Measurements from ENCODE around the gene KCNK1.
"Not testable (repeated sequence)": the region's sequence is repeated elsewhere in the genome, so short reads cannot be mapped to it uniquely, and the experiment has no call there.

Gene KCNK1

DNA sequence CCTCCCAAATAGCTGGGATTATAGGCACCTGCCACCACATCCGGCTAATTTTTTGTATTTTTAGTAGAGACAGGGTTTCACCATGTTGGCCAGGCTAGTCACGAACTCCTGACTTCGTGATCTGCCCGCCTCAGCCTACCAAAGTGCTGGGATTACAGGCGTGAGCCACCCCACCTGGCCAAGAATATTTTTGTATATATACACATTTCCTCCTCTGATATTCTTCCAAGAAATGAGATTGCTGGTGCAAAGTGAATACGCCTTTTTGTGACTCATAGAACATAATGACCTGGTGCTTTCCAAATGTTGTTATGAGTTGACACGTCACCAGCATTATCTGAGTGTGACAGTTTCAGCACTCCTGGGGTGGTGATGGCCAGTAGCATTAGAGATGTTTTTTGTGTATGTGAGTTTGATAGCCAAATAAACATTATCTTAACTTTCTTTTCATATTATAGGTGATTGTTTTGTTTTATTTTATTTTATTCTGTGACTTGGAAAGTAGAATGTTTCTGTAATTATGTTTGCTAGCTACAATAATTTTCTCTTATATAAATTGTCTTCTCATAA, 54.9 kb downstream of the KCNK1 start:
- DNase-seq = peak in 1 of 2 experiments; percentile 29

- DNase-seq = not testable (repeated sequence)
Observed at GRCh38 chr1:233670363-233670762, 56.5 kb downstream of the KCNK1 start.

DNA sequence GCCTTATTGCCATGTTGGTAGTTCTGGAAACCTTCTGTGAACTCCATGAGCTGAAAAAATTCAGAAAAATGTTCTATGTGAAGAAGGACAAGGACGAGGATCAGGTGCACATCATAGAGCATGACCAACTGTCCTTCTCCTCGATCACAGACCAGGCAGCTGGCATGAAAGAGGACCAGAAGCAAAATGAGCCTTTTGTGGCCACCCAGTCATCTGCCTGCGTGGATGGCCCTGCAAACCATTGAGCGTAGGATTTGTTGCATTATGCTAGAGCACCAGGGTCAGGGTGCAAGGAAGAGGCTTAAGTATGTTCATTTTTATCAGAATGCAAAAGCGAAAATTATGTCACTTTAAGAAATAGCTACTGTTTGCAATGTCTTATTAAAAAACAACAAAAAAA, 57.4 kb downstream of the KCNK1 start:
- no peak for DNase-seq

GRCh38 chr1:233672732-233673131, 58.8 kb downstream of the KCNK1 start:
- DNase-seq = no peak

- DNase-seq = no peak
Observed at GRCh38 chr1:233673261-233673946, 59.5 kb downstream of the KCNK1 start.

DNA sequence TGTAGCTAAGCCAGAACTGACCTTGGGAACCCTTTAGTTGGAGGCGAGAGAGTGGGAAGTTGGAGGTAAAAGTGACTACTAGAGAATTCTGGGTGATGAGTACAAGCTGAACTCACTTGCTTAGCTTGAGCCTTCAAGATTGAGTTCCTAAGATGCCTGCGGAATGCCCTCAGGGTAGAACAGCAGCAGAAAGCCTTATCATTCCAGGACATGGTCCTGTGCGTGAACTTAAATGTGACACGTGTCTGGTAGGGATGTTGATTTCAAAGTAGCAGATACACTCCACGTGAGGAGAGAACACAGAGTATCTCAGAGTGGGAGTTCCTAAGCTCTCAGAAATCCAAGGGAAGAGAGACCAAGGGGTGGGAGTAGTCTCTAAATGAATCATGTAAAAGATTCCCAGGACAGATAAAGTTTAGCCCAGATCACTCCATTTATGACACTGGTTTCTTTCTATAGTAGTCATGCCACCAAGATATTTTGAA, 60.1 kb downstream of the KCNK1 start:
- DNase-seq = no peak

GRCh38 chr1:233675446-233675845, 61.5 kb downstream of the KCNK1 start:
- DNase-seq = no peak

GRCh38 chr1:233675893-233676292, 62.0 kb downstream of the KCNK1 start:
- DNase-seq = no peak

GRCh38 chr1:233677690-233678354, 63.9 kb downstream of the KCNK1 start:
- DNase-seq = no peak

DNA sequence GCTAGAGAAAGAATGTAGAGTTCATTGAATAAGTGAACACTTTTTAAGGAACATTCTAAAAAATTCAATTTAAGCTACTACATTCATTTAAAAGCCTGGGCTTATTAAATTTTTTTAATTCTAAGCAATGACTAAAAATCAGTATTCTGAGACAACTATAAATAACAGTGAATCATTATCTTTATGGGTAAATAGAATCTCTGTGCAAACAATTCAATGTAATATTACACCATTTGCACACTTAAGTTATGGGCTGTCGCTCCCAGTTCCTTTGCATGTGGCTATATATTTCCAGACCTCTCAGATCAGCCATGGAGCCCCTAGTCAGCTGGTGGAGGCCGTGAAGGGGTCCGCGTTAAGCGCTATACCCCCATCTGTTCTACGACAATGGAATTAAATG, 65.1 kb downstream of the KCNK1 start:
- no peak for DNase-seq

DNA sequence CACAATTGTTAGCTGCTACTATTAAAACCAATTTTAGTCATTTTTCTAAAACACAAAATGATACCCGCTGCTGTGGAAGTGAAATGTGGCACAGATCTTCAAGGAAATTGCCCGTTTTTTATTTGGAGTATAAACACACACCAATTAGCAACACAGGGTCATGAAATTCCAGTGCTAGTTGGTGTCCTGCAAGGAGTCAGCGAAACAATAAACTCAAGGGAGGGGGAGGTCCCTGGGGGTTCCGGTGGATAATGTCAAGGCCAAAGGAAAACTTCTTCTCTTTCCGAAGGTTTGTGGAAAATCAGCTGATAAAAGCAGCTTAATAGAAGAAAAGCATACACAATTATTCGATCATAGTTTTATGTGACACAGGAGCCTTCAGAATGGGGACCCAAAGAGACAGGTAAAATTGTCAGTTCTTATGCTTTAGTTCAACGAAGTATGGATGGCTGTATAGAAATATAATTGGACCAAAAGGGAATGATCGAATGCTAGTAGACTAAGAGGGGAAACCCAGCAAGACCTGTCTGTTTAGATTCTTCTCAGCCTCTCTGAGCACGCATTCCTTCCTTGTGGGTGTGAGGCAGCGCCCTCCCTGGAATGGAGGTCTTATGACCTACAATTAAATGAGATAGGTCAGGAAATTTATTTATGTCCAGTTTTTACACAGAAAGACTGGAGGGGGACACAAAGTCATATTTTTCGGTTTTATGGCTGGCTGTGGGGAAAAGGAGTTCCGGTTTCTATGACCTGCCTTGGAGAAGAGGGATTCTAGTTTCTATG, 65.9 kb downstream of the KCNK1 start:
- no peak for DNase-seq

- DNase-seq = no peak
Observed at GRCh38 chr1:233681285-233681684, 67.4 kb downstream of the KCNK1 start.

- DNase-seq = not testable (repeated sequence)
Observed at GRCh38 chr1:233686653-233687052, 72.7 kb downstream of the KCNK1 start.

DNA sequence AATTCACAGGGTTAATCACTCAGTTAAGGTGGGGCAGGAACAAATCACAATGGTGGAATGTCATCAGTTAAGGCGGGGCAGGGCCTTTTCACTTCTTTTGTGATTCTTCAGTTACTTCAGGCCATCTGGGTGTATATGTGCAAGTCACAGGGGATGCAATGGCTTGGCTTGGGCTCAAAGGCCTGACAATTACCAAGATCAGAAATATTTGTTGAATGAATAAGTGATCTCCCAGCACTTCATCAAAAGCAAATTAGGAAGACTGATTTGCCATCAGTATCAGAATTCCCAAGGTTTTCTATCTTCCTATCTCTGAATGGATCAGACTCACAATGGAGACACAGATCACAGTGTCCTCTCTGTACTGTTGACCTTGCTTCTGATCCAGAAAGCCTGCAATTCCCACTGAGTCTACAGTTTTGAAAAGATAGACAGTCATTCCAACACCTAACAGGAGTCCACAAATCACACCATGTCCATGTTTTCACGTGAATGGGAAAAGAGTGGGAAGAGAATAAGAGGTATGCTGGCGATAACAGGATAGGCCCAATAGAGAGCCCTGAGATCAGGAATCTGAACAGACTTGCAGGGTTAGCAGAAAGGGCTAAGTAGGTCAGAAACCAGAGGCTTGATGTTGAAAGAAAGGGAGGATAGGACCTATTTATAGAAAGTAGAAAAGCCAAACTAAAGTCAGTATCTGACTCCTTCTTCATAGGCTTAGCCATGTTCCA, 75.3 kb downstream of the KCNK1 start:
- no peak for DNase-seq

- DNase-seq = no peak
Observed at GRCh38 chr1:233689748-233690254, 75.9 kb downstream of the KCNK1 start.

DNA sequence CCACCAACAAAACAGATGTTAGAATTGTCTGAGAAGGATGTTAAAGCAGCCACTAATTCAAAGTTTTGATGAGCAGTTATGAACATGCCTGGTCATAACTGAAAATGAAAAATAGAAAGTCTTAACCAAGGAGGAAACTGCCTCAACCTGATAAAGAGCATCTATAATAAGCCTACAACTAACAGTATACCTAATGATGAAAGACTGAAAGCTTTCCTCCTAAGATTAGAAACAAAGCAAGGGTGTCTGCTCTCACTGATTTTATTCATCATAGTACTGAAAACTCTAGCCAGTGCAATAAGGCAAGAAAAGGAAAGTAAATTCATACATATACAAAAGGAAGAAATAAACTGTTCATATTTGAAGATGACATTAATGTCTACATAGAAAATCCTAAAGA, 82.0 kb downstream of the KCNK1 start:
- DNase-seq = no peak

DNA sequence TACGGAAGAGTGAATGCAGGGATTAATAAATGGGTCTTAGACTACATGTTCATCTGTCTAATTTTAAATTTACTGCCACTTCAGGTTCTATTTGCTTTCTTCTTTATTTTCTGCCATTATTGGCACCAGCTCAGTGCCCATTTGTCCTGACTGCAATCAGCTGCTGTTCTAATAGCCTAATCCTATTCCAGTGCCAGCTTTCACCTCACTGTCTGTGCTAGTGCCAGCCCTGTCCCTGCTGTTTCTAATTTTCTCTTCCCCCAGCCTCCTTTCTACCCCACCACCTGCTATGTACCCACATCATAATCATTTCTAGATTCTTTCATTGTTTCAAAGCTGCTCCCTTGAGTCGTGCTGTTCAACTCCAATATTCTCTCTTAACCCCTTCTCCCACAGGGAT, 86.4 kb downstream of the KCNK1 start:
- DNase-seq = peak; percentile 67 to 81

DNA sequence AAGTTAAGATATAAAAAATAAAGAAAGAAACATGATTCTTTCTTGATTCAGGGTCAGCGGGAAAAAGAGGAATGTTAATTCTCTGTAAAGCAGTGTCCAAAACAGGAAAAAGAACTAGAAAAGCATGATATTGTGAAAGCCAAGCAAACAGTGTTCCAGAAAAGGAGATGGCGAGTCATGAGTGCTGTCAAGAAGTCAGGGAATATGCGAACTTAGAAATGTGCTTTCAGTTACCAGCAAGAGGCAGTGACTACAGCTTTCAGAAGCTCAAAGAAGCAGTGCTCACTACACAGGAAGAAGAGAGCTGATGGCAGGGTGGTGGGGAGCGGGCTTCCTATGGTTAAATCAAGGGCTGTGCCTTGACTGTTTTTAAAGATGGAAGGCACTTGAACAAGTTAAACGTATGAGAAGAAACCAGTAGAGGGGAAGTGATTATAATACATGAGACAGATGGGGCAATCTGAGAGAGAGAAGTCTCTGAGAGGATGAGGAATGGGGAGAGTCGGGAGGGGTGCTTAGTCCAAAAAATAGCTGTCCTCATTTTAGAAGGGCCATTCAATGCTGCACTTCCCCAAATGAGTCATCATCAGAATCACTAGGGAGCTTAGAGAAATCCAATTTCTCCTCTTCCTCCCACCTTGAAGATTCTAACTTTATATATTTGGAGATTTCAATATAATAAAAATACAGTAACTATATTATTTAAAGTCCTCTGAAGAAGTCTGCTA, 90.4 kb downstream of the KCNK1 start:
- DNase-seq = no peak

GRCh38 chr1:233704898-233705723, 91.2 kb downstream of the KCNK1 start:
- DNase-seq = no peak

GRCh38 chr1:233707153-233707879, 93.4 kb downstream of the KCNK1 start:
- no peak for DNase-seq

Data from cerebellar nuclear complex (tissue), 1 donor.